COLO668 (cell line): ENCODE data around the gene SCYL1.

Source experiments
- DNase-seq: peaks from one replicate; lab custom pipeline; 2025; ENCODE audit not compliant: unreplicated experiment; lab: John Stamatoyannopoulos, UW

SCYL1 gene

DNA sequence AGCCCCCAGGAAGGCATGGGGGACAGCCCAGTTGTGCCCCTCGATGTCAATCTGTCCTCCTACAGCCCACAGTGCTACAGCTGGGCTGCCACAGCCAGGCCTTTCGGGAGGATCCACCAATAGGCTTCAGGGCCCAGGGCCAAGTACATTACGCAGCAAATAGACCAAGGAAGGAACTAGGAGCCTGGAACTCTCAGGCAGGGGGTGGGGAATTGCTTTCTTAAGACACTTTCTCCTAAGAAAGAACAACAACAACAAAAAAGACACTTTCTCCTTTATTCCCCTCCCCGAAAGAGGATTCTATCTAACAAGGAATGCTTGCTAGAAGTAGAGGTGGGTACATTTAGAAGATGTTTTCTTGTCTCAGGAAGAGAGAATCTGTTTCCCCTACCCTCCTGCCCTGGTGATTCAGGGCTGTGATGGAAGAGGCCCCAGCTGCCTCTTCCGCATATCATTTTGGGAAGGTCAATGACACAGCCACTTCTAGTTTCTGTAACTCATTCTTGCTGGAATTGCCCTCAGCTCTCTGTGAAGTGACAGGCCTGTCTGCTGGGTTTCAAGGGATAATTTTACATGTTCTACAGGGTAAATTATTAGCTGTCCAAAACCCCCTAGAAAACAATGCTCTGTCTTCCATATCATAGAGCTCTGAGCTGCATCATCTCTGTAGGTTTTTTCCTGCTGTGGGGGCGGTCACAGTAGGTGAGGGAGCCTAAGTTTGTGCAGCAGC, 32.1 kb upstream of the SCYL1 start:
- DNase-seq, result no peak

GRCh38 chr11:65493367-65494176, 31.3 kb upstream of the SCYL1 start:
- DNase-seq, result no peak

DNA sequence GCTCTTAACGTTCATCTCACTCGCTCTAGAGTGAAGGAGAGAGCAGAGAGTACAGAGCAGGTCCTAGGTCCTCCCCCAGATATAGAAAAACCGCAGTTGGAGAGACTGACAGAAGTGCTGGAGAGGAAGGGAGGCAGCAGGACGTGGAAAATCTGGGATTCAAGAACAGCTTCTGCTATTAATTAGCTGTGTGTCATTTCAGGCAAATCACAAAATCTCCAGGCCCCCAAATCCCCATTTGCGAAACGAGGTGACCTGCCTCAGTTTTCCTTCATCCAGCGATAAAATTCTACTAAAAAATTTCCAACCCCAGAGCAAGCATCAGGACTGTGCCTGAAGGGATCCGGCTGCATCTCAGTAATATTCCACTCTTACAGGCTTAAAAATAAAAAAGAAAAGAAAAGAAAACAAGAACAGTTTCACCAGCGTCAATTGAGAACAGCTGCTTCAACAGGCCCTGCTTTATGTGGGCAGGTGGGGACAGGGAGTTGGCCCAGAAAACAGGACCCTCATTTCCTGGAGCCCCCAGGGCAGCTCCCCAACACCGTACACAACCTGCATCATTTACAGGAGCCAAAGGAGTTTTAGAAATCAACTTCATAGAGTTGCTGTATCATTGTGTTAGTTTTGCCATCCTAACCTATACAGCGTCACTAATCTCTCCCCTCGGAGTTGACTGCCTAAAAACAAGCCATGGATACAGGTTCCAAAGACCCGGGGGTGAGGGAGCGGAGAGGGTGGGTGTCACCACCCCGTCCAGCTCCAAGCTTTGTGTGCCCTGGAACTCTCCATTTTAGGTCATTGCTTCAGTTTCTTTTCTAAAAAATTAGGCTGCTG, 28.4 kb upstream of the SCYL1 start:
- peak; percentile 41 for DNase-seq

DNA sequence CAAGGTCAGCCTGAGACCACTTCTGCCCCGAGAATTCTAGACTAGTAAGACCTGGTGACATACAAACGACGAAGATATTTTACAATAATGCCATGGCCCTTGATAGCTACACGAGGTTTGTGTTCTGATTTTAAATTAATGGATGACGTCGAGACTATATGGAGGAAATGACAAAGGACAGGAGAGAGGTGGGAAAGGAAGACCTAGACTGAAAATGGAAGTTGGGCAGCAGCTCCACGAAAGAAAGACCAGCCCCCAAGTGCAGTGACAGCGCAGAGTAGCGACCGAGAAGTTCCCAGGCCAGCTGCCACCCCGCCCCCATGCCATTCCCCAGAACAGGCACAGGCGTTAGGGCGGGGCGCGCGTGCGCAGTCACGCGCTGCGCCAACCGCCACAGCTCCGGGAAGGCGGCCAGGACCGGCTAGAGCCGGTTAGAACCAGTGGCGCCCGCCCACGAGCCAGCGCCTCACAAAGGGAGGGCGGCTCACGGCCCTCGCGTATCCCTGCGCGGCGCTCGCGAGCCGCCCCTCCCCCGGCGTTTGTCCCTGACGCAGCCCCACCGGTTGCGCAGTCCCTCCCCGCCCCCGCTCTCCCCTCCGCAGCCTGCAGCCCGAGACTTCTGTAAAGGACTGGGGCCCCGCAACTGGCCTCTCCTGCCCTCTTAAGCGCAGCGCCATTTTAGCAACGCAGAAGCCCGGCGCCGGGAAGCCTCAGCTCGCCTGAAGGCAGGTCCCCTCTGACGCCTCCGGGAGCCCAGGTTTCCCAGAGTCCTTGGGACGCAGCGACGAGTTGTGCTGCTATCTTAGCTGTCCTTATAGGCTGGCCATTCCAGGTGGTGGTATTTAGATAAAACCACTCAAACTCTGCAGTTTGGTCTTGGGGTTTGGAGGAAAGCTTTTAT, 27.5 kb upstream of the SCYL1 start:
- peak; percentile 99 for DNase-seq

GRCh38 chr11:65498042-65498726, 26.7 kb upstream of the SCYL1 start:
- DNase-seq, result peak; percentile 48

DNA sequence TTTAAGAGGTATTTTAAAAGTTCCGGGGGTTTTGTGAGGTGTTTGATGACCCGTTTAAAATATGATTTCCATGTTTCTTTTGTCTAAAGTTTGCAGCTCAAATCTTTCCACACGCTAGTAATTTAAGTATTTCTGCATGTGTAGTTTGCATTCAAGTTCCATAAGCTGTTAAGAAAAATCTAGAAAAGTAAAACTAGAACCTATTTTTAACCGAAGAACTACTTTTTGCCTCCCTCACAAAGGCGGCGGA, 26.2 kb upstream of the SCYL1 start:
- DNase-seq, result no peak

DNA sequence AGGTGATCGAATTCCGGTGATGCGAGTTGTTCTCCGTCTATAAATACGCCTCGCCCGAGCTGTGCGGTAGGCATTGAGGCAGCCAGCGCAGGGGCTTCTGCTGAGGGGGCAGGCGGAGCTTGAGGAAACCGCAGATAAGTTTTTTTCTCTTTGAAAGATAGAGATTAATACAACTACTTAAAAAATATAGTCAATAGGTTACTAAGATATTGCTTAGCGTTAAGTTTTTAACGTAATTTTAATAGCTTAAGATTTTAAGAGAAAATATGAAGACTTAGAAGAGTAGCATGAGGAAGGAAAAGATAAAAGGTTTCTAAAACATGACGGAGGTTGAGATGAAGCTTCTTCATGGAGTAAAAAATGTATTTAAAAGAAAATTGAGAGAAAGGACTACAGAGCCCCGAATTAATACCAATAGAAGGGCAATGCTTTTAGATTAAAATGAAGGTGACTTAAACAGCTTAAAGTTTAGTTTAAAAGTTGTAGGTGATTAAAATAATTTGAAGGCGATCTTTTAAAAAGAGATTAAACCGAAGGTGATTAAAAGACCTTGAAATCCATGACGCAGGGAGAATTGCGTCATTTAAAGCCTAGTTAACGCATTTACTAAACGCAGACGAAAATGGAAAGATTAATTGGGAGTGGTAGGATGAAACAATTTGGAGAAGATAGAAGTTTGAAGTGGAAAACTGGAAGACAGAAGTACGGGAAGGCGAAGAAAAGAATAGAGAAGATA, 25.7 kb upstream of the SCYL1 start, which contains the start of gene MALAT1:
Gene MALAT1 (plus strand): TSS at position 69 of the 736 bp plus-strand sequence.
- DNase-seq, result peak; percentile 92

DNA sequence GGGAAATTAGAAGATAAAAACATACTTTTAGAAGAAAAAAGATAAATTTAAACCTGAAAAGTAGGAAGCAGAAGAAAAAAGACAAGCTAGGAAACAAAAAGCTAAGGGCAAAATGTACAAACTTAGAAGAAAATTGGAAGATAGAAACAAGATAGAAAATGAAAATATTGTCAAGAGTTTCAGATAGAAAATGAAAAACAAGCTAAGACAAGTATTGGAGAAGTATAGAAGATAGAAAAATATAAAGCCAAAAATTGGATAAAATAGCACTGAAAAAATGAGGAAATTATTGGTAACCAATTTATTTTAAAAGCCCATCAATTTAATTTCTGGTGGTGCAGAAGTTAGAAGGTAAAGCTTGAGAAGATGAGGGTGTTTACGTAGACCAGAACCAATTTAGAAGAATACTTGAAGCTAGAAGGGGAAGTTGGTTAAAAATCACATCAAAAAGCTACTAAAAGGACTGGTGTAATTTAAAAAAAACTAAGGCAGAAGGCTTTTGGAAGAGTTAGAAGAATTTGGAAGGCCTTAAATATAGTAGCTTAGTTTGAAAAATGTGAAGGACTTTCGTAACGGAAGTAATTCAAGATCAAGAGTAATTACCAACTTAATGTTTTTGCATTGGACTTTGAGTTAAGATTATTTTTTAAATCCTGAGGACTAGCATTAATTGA, 25.0 kb upstream of the SCYL1 start:
- DNase-seq, result no peak

DNA sequence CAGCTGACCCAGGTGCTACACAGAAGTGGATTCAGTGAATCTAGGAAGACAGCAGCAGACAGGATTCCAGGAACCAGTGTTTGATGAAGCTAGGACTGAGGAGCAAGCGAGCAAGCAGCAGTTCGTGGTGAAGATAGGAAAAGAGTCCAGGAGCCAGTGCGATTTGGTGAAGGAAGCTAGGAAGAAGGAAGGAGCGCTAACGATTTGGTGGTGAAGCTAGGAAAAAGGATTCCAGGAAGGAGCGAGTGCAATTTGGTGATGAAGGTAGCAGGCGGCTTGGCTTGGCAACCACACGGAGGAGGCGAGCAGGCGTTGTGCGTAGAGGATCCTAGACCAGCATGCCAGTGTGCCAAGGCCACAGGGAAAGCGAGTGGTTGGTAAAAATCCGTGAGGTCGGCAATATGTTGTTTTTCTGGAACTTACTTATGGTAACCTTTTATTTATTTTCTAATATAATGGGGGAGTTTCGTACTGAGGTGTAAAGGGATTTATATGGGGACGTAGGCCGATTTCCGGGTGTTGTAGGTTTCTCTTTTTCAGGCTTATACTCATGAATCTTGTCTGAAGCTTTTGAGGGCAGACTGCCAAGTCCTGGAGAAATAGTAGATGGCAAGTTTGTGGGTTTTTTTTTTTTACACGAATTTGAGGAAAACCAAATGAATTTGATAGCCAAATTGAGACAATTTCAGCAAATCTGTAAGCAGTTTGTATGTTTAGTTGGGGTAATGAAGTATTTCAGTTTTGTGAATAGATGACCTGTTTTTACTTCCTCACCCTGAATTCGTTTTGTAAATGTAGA, 24.3 kb upstream of the SCYL1 start:
- no peak for DNase-seq

DNA sequence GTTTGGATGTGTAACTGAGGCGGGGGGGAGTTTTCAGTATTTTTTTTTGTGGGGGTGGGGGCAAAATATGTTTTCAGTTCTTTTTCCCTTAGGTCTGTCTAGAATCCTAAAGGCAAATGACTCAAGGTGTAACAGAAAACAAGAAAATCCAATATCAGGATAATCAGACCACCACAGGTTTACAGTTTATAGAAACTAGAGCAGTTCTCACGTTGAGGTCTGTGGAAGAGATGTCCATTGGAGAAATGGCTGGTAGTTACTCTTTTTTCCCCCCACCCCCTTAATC, 23.8 kb upstream of the SCYL1 start:
- no peak for DNase-seq

- no peak for DNase-seq
These were observed 23.2 kb upstream of the SCYL1 start for GRCh38 chr11:65501472-65502273.

DNA sequence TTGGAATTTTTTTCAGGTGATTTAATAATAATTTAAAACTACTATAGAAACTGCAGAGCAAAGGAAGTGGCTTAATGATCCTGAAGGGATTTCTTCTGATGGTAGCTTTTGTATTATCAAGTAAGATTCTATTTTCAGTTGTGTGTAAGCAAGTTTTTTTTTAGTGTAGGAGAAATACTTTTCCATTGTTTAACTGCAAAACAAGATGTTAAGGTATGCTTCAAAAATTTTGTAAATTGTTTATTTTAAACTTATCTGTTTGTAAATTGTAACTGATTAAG, 22.7 kb upstream of the SCYL1 start:
- no peak for DNase-seq

DNA sequence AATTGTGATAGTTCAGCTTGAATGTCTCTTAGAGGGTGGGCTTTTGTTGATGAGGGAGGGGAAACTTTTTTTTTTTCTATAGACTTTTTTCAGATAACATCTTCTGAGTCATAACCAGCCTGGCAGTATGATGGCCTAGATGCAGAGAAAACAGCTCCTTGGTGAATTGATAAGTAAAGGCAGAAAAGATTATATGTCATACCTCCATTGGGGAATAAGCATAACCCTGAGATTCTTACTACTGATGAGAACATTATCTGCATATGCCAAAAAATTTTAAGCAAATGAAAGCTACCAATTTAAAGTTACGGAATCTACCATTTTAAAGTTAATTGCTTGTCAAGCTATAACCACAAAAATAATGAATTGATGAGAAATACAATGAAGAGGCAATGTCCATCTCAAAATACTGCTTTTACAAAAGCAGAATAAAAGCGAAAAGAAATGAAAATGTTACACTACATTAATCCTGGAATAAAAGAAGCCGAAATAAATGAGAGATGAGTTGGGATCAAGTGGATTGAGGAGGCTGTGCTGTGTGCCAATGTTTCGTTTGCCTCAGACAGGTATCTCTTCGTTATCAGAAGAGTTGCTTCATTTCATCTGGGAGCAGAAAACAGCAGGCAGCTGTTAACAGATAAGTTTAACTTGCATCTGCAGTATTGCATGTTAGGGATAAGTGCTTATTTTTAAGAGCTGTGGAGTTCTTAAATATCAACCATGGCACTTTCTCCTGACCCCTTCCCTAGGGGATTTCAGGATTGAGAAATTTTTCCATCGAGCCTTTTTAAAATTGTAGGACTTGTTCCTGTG, 22.1 kb upstream of the SCYL1 start:
- no peak for DNase-seq

DNA sequence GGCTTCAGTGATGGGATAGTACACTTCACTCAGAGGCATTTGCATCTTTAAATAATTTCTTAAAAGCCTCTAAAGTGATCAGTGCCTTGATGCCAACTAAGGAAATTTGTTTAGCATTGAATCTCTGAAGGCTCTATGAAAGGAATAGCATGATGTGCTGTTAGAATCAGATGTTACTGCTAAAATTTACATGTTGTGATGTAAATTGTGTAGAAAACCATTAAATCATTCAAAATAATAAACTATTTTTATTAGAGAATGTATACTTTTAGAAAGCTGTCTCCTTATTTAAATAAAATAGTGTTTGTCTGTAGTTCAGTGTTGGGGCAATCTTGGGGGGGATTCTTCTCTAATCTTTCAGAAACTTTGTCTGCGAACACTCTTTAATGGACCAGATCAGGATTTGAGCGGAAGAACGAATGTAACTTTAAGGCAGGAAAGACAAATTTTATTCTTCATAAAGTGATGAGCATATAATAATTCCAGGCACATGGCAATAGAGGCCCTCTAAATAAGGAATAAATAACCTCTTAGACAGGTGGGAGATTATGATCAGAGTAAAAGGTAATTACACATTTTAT, 21.4 kb upstream of the SCYL1 start:
- no peak for DNase-seq

DNA sequence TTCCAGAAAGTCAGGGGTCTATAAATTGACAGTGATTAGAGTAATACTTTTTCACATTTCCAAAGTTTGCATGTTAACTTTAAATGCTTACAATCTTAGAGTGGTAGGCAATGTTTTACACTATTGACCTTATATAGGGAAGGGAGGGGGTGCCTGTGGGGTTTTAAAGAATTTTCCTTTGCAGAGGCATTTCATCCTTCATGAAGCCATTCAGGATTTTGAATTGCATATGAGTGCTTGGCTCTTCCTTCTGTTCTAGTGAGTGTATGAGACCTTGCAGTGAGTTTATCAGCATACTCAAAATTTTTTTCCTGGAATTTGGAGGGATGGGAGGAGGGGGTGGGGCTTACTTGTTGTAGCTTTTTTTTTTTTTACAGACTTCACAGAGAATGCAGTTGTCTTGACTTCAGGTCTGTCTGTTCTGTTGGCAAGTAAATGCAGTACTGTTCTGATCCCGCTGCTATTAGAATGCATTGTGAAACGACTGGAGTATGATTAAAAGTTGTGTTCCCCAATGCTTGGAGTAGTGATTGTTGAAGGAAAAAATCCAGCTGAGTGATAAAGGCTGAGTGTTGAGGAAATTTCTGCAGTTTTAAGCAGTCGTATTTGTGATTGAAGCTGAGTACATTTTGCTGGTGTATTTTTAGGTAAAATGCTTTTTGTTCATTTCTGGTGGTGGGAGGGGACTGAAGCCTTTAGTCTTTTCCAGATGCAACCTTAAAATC, 20.8 kb upstream of the SCYL1 start:
- DNase-seq, result no peak
